ENCODE results near the gene TAS1R3. TPM values are rescaled to one million over a fixed set of nuclear protein-coding genes. Genes with fewer than 3 reads are reported as not detected.

The TAS1R3 gene
- total RNA-seq, 2 donors from 2014 or later = 0.09 to 0.35 TPM

GRCh38 chr1:1320666-1321448 is 10.2 kb upstream of the TAS1R3 start:
- Histone ChIP-seq H3K9ac (ENCODE audit: extremely low read depth, low read length, poor library complexity, severe bottlenecking) (no peak overlapping the region), H3K9me3 (ENCODE audit: control insufficient read depth, low read length) (no peaks in the 10 kb centered on the region), H3K4me1 (ENCODE audit: control insufficient read depth, insufficient read depth, low read length) (no peaks in the 10 kb centered on the region), H3K27me3 (ENCODE audit: control insufficient read depth, insufficient read depth, low read length, poor library complexity, severe bottlenecking) (no peaks in the 10 kb centered on the region), H3K4me3 (ENCODE audit: low read length) (no peak overlapping the region), H3K27ac (ENCODE audit: low read depth, low read length) (no peak overlapping the region), H3K36me3 (ENCODE audit: control insufficient read depth, insufficient read depth, low read length) (peaks cover 24% of the 10 kb centered on the region)
- H3K4me3 Mint-ChIP-seq = no peak overlapping the region
- peaks cover 27% of the 10 kb centered on the region for H3K36me3 Mint-ChIP-seq (ENCODE audit: low read depth)
- no peaks in the 10 kb centered on the region for H3K9me3 Mint-ChIP-seq
- DNase-seq = no peak
- H3K4me1 Mint-ChIP-seq = peaks cover 6% of the 10 kb centered on the region
- 93 to 96% methylated on average over 18 to 23 of the region's 23 CpGs for WGBS, 2 experiments (ENCODE audit: insufficient coverage in 1 of 2, insufficient read length in 1 of 2)
- no peaks in the 10 kb centered on the region for H3K27me3 Mint-ChIP-seq (ENCODE audit: insufficient read depth)
- no peak for TF ChIP-seq CTCF (conservative IDR thresholded peaks at IDR 0.05)
- no peak overlapping the region for H3K27ac Mint-ChIP-seq

GRCh38 chr1:1321477-1321876 is 9.6 kb upstream of the TAS1R3 start:
- no peak for DNase-seq
- no peaks in the 10 kb centered on the region for H3K27me3 ChIP-seq (ENCODE audit: control insufficient read depth, insufficient read depth, low read length, poor library complexity, severe bottlenecking)

GRCh38 chr1:1322418-1322817 is 8.7 kb upstream of the TAS1R3 start:
- Mint-ChIP-seq H3K4me1 (peaks cover 5% of the 10 kb centered on the region), H3K27me3 (ENCODE audit: insufficient read depth) (no peaks in the 10 kb centered on the region), H3K36me3 (ENCODE audit: low read depth) (peaks cover 21% of the 10 kb centered on the region), H3K9me3 (no peaks in the 10 kb centered on the region), H3K4me3 (peak overlapping the region; percentile 59), H3K27ac (peak overlapping the region; percentile 44)
- peaks cover 20% of the 10 kb centered on the region for H3K36me3 ChIP-seq (ENCODE audit: control insufficient read depth, insufficient read depth, low read length)
- no peaks in the 10 kb centered on the region for H3K27me3 ChIP-seq (ENCODE audit: control insufficient read depth, insufficient read depth, low read length, poor library complexity, severe bottlenecking)
- no peak overlapping the region for H3K27ac ChIP-seq (ENCODE audit: low read depth, low read length)
- 89 to 95% methylated on average over 2 to 6 of the region's 14 CpGs for WGBS, 2 experiments (ENCODE audit: insufficient coverage in 1 of 2, insufficient read length in 1 of 2)
- no peak overlapping the region for H3K4me3 ChIP-seq (ENCODE audit: low read length)
- H3K9me3 ChIP-seq (ENCODE audit: control insufficient read depth, low read length) = no peaks in the 10 kb centered on the region
- DNase-seq = no peak
- H3K4me1 ChIP-seq (ENCODE audit: control insufficient read depth, insufficient read depth, low read length) = no peaks in the 10 kb centered on the region
- H3K9ac ChIP-seq (ENCODE audit: extremely low read depth, low read length, poor library complexity, severe bottlenecking) = no peak overlapping the region
- TF ChIP-seq CTCF (conservative IDR thresholded peaks at IDR 0.05) = no peak

More at GRCh38 chr1:1321477-1321876, 9.6 kb upstream of the TAS1R3 start:
- Mint-ChIP-seq H3K4me1 (peaks cover 5% of the 10 kb centered on the region), H3K27ac (no peak overlapping the region), H3K9me3 (no peaks in the 10 kb centered on the region), H3K36me3 (ENCODE audit: low read depth) (peaks cover 23% of the 10 kb centered on the region), H3K27me3 (ENCODE audit: insufficient read depth) (no peaks in the 10 kb centered on the region), H3K4me3 (no peak overlapping the region)
- 90 to 93% methylated on average over 4 to 8 of the region's 8 CpGs for WGBS, 2 experiments (ENCODE audit: insufficient coverage in 1 of 2, insufficient read length in 1 of 2)
- H3K4me3 ChIP-seq (ENCODE audit: low read length) = no peak overlapping the region
- H3K9ac ChIP-seq (ENCODE audit: extremely low read depth, low read length, poor library complexity, severe bottlenecking) = no peak overlapping the region
- H3K9me3 ChIP-seq (ENCODE audit: control insufficient read depth, low read length) = no peaks in the 10 kb centered on the region
- H3K27ac ChIP-seq (ENCODE audit: low read depth, low read length) = no peak overlapping the region
- TF ChIP-seq CTCF (conservative IDR thresholded peaks at IDR 0.05) = no peak
- peaks cover 24% of the 10 kb centered on the region for H3K36me3 ChIP-seq (ENCODE audit: control insufficient read depth, insufficient read depth, low read length)
- no peaks in the 10 kb centered on the region for H3K4me1 ChIP-seq (ENCODE audit: control insufficient read depth, insufficient read depth, low read length)
